Measurements from ENCODE around the gene THADA.

THADA gene

DNA sequence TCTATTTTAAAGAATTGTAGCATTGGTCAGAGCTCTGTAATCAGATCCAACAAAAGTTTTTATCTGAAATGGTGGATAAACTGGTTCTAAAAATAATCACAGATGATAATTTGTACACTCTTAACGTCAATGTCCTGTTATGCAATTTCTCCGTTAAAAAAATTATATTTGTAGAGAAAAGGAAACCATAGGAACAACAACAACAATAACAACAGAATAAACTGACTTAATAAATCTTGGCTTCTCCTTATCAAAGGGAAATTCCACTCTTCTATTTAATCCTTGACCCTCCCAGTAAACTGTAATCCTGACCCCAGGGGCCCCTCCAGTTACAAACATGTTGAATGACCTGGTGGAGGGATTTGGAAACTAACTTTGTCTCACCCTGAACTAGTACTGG, 290.8 kb downstream of the THADA start:
- DNase-seq (ENCODE audit: low read depth in 1 of 2, low spot score in 1 of 2) = no peak
- H3K27me3 ChIP-seq (ENCODE audit: insufficient read depth, poor library complexity, severe bottlenecking) = no peaks in the 10 kb centered on the region
- TF ChIP-seq, protein P1, sequence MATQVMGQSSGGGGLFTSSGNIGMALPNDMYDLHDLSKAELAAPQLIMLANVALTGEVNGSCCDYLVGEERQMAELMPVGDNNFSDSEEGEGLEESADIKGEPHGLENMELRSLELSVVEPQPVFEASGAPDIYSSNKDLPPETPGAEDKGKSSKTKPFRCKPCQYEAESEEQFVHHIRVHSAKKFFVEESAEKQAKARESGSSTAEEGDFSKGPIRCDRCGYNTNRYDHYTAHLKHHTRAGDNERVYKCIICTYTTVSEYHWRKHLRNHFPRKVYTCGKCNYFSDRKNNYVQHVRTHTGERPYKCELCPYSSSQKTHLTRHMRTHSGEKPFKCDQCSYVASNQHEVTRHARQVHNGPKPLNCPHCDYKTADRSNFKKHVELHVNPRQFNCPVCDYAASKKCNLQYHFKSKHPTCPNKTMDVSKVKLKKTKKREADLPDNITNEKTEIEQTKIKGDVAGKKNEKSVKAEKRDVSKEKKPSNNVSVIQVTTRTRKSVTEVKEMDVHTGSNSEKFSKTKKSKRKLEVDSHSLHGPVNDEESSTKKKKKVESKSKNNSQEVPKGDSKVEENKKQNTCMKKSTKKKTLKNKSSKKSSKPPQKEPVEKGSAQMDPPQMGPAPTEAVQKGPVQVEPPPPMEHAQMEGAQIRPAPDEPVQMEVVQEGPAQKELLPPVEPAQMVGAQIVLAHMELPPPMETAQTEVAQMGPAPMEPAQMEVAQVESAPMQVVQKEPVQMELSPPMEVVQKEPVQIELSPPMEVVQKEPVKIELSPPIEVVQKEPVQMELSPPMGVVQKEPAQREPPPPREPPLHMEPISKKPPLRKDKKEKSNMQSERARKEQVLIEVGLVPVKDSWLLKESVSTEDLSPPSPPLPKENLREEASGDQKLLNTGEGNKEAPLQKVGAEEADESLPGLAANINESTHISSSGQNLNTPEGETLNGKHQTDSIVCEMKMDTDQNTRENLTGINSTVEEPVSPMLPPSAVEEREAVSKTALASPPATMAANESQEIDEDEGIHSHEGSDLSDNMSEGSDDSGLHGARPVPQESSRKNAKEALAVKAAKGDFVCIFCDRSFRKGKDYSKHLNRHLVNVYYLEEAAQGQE (IDR thresholded peaks at IDR 0.05; ENCODE audit: insufficient replicate concordance, low read depth) = no peak
- TF ChIP-seq, protein P2, sequence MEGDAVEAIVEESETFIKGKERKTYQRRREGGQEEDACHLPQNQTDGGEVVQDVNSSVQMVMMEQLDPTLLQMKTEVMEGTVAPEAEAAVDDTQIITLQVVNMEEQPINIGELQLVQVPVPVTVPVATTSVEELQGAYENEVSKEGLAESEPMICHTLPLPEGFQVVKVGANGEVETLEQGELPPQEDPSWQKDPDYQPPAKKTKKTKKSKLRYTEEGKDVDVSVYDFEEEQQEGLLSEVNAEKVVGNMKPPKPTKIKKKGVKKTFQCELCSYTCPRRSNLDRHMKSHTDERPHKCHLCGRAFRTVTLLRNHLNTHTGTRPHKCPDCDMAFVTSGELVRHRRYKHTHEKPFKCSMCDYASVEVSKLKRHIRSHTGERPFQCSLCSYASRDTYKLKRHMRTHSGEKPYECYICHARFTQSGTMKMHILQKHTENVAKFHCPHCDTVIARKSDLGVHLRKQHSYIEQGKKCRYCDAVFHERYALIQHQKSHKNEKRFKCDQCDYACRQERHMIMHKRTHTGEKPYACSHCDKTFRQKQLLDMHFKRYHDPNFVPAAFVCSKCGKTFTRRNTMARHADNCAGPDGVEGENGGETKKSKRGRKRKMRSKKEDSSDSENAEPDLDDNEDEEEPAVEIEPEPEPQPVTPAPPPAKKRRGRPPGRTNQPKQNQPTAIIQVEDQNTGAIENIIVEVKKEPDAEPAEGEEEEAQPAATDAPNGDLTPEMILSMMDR (IDR thresholded peaks at IDR 0.05; ENCODE audit: insufficient read depth, low read length) = no peak
- no peak for TF ChIP-seq GABPA (IDR thresholded peaks at IDR 0.05; ENCODE audit: low read depth)
- TF ChIP-seq POLR2AphosphoS5 (IDR thresholded peaks at IDR 0.05; ENCODE audit: low read depth) = no peak
- no peak for TF ChIP-seq SPI1 (IDR thresholded peaks at IDR 0.05; ENCODE audit: borderline replicate concordance, low read depth)
- H3K4me3 ChIP-seq (replicated peaks; ENCODE audit: insufficient read depth, low read length) = no peak overlapping the region
- H3K27ac ChIP-seq (replicated peaks) = no peak overlapping the region

DNA sequence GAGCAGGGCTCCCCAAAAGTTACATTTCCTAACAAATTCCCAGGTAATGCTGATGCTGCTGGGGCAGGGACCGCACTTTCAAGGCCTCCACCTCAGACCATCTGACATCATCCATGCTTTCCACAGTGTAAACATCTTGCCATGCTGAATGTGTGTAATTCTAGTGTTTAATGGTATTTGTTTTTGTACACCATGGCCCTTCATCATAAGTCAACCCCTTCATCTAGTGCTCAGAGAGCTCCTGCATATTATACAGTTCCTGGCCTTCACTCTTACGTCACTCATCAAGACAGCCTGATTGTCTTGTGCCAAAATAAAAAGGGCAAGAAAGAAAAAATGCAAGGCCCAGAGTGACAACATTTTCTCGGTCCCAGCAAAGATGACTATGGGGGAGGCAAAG, 291.9 kb downstream of the THADA start:
- Histone ChIP-seq H3K27ac (replicated peaks) (no peak overlapping the region), H3K27me3 (ENCODE audit: insufficient read depth, poor library complexity, severe bottlenecking) (no peaks in the 10 kb centered on the region), H3K4me3 (replicated peaks; ENCODE audit: insufficient read depth, low read length) (no peak overlapping the region)
- TF ChIP-seq, protein P1 (IDR thresholded peaks at IDR 0.05; ENCODE audit: insufficient replicate concordance, low read depth) = no peak
- TF ChIP-seq POLR2AphosphoS5 (IDR thresholded peaks at IDR 0.05; ENCODE audit: low read depth) = no peak
- no peak for TF ChIP-seq GABPA (IDR thresholded peaks at IDR 0.05; ENCODE audit: low read depth)
- TF ChIP-seq SPI1 (IDR thresholded peaks at IDR 0.05; ENCODE audit: borderline replicate concordance, low read depth) = no peak
- TF ChIP-seq, protein P2 (IDR thresholded peaks at IDR 0.05; ENCODE audit: insufficient read depth, low read length) = no peak
- DNase-seq (ENCODE audit: low read depth in 1 of 2, low spot score in 1 of 2) = no peak

DNA sequence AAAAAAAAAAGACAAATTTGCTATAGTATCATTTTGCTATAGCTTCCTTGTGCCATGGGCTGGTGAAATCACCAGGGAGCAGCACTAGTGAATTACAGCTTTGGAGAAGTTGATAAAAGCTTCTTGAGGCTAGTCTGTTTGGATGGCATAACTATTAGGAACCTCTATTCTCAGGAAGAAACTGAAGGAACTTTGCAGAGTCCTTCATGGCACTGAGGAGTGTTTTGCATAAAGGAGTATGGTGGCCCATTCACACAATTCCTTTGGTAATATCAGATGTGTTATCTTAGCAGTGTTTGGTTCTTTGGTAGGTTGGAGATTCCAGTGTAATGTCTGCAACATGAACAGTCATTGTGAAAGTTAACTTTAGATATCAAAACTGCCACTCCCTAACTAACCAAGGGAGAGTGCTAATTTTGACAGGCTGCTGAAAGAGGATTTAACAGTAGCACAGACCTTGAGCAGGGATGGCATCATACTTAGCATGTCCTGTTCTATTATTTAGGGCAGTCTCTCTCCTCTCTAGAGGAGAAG, 292.8 kb downstream of the THADA start:
- TF ChIP-seq GABPA (IDR thresholded peaks at IDR 0.05; ENCODE audit: low read depth) (no peak), POLR2AphosphoS5 (IDR thresholded peaks at IDR 0.05; ENCODE audit: low read depth) (no peak), SPI1 (IDR thresholded peaks at IDR 0.05; ENCODE audit: borderline replicate concordance, low read depth) (no peak)
- TF ChIP-seq, protein P2 (IDR thresholded peaks at IDR 0.05; ENCODE audit: insufficient read depth, low read length) = no peak
- TF ChIP-seq, protein P1 (IDR thresholded peaks at IDR 0.05; ENCODE audit: insufficient replicate concordance, low read depth) = no peak
- no peak for DNase-seq (ENCODE audit: low read depth in 1 of 2, low spot score in 1 of 2)
- Histone ChIP-seq H3K4me3 (replicated peaks; ENCODE audit: insufficient read depth, low read length) (no peak overlapping the region), H3K27me3 (ENCODE audit: insufficient read depth, poor library complexity, severe bottlenecking) (no peaks in the 10 kb centered on the region), H3K27ac (replicated peaks) (no peak overlapping the region)

Measured in HL-60 (cell line).